Endodermal cell (in vitro differentiated cells): ENCODE measurements around the gene CHST14. TPM values are rescaled to one million over a fixed set of nuclear protein-coding genes. Genes with fewer than 3 reads are reported as not detected.
A peak's percentile ranks its signal among the peaks of the same experiment; 100 is the strongest.

ENCODE experiments used
- DNase-seq: peaks from one replicate; pipeline ENCODE4 v3.0.0-alpha.2; 2017
- H3K27ac ChIP-seq: 2 replicates; pipeline ENCODE4 v1.5.1; 2013; ENCODE audit warnings: mild to moderate bottlenecking, low read depth, low read length, moderate library complexity
- H3K27me3 ChIP-seq: 2 replicates; pipeline ENCODE4 v1.6.1; 2013; ENCODE audit warnings: mild to moderate bottlenecking, low read length, moderate library complexity; ENCODE audit not compliant: insufficient read depth, control insufficient read depth, poor library complexity, severe bottlenecking
- H3K36me3 ChIP-seq: 2 replicates; pipeline ENCODE4 v1.7.0; 2013; ENCODE audit warnings: mild to moderate bottlenecking, low read length, moderate library complexity; ENCODE audit not compliant: control insufficient read depth, insufficient read depth
- H3K4me1 ChIP-seq: one replicate; pipeline ENCODE4 v1.7.0; 2013; ENCODE audit warnings: low read length; ENCODE audit not compliant: control insufficient read depth, insufficient read depth
- H3K4me3 ChIP-seq: 2 replicates; pipeline ENCODE4 v1.5.1; 2013; ENCODE audit warnings: mild to moderate bottlenecking, low read length, moderate library complexity
- H3K9ac ChIP-seq: 2 replicates; pipeline ENCODE4 v1.6.1; 2013; ENCODE audit warnings: mild to moderate bottlenecking, low read length, moderate library complexity; ENCODE audit not compliant: poor library complexity, severe bottlenecking; ENCODE audit errors: extremely low read depth
- H3K9me3 ChIP-seq: 2 replicates; pipeline ENCODE4 v1.6.1; 2013; ENCODE audit warnings: mild to moderate bottlenecking, low read length, moderate library complexity; ENCODE audit not compliant: control insufficient read depth
- H3K27ac Mint-ChIP-seq: 2 replicates; pipeline ENCODE4 v1.8.0; 2020; ENCODE audit warnings: mixed read lengths
- H3K27me3 Mint-ChIP-seq: 2 replicates; pipeline ENCODE4 v1.8.0; 2021; ENCODE audit warnings: mild to moderate bottlenecking, mixed read lengths; ENCODE audit not compliant: insufficient read depth
- H3K36me3 Mint-ChIP-seq: 2 replicates; pipeline ENCODE4 v1.8.0; 2020; ENCODE audit warnings: low read depth, mixed read lengths
- H3K4me1 Mint-ChIP-seq: 2 replicates; pipeline ENCODE4 v1.8.0; 2020; ENCODE audit warnings: mixed read lengths
- H3K4me3 Mint-ChIP-seq: 2 replicates; pipeline ENCODE4 v1.8.0; 2020; ENCODE audit warnings: mild to moderate bottlenecking, moderate library complexity, mixed read lengths
- H3K9me3 Mint-ChIP-seq: 2 replicates; pipeline ENCODE4 v1.8.0; 2020; ENCODE audit warnings: mild to moderate bottlenecking, mixed read lengths
- CTCF ChIP-seq: fragments of 200-600 bp; sonication (generic); conservative IDR thresholded peaks from 2 replicates; pipeline ENCODE4 v1.5.0; 2021; ENCODE audit warnings: antibody characterized with exemption, mild to moderate bottlenecking
- WGBS, 2 experiments: methylation state at CpG; one replicate each; pipeline versions ENCODE4 v1.1.5 to v1.1.7; 2013; ENCODE audit warnings: missing lambda C conversion rate in 2 of 2, mixed read lengths in 1 of 2; ENCODE audit not compliant: insufficient coverage in 1 of 2, insufficient read length in 1 of 2; 5-methylcytosine and 5-hydroxymethylcytosine counted together
- total RNA-seq, 2 donors: library from RNA; stranded (reverse); fragmentation: NEBNext Ultra II Directional in 1 of 2; extraction: Animal tissue kit (Norgen Biotek cat#: 25700) in 1 of 2; gene quantifications; 2 replicates in 1 of 2; 3 replicates in 1 of 2; pipeline ENCODE4 v1.2.1, GENCODE V29; 2021

CHST14 gene
- total RNA-seq, 2 donors from 2014 or later = 33.7 to 43.0 TPM

DNA sequence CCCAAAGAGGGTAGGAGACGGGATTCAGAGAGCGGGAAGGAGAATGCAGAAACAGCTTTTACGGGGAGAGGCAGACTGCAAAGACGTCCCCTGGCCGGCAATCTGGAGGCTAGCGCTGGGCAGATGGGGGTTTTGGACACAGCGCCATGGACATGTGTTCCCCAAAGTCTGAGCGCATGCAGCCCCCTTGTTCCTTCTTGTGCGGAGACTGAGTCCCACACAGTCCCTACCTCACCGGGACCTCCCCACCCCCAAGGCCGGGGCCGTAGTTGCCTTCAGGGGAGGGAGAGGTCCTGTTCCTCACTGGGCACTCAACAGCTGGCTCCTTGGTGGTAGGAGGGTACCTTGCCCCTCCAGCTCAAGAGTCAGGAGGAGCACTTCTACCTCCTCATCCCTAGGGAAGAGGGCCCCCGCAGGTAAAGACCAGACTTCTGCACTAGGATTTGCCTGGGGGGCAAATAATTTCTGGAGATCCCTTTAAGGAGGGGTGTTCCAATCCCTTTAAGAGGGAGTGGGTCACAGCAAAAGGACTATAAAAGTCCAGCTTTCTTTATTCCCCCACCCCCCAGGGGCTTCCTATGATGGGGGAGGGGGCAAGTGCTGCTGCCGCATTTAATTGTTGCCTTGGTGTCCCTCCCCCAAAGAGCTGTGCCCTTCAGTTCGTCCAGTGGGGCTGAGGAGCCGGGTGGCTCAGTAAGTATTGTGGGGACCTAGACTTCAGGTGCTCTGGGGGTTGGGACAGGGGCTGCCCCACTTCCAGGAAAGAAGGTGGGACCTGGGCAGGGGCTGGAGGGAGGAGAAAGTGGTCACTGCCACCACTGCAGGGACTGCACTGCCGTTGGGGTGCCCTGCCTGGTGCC lies 33.7 kb upstream of the CHST14 start:
- no peaks in the 10 kb centered on the region for H3K9me3 ChIP-seq
- Mint-ChIP-seq H3K27ac (peak overlapping the region; percentile 17), H3K4me1 (peaks cover 32% of the 10 kb centered on the region), H3K4me3 (peak overlapping the region; percentile 85), H3K9me3 (no peaks in the 10 kb centered on the region), H3K27me3 (peaks cover 51% of the 10 kb centered on the region), H3K36me3 (no peaks in the 10 kb centered on the region)
- peak overlapping the region; percentile 11 for H3K9ac ChIP-seq
- WGBS, 2 experiments = 0 to 14% methylated on average over 1 to 17 of the region's 17 CpGs
- peaks cover 7% of the 10 kb centered on the region for H3K4me1 ChIP-seq
- H3K27ac ChIP-seq = no peak overlapping the region
- peak; percentile 69 for DNase-seq
- H3K4me3 ChIP-seq = peak overlapping the region; percentile 82
- peaks cover 61% of the 10 kb centered on the region for H3K27me3 ChIP-seq
- no peaks in the 10 kb centered on the region for H3K36me3 ChIP-seq
- TF ChIP-seq CTCF = no peak

DNA sequence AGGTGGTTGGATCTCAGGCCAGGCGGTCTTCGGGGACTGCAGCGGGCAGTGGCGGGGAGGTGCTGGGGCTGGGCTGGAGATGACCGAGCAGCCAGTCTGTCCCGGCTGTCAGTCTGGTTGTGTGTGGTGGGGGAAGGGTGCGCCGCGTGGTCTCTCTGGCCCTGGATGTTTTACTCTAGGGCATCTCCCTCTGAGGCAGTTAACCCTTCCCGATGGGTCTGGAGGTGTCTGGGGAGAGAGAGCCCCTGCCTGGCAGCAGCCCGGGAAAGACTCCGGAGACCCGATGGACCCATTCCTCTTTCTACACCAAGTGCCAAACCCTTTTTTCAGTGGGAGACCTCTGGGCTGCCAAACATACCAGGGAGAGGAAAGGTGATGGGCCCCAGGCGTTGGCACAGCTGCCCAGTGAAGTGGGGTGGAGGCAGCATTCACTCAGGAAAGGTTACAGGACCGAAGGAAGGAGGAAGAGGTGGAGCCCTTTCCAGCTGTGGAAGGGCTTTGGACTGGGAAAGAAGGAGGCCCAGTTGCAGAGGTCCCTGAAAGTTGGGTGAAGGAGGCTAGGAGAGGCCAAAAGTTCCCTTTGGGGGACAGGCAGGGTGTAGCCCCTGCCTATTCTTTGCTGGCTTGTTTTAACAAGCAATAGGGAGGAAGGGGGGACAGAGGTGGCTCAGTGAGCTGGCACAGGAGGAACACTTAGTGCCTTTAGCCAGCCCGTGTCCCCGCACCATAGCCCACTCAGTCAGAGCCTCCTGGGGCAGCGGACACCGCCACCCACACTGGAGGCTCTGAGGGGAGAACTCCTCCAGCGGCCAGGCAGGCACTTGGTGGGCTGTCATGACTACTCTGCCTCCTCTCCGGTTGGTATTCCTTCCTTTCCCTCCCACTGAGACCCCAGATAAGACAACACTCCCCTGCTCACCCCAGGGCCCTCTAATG lies 32.8 kb upstream of the CHST14 start:
- Mint-ChIP-seq H3K4me1 (peaks cover 40% of the 10 kb centered on the region), H3K27me3 (peaks cover 44% of the 10 kb centered on the region), H3K36me3 (no peaks in the 10 kb centered on the region), H3K4me3 (peak overlapping the region; percentile 85), H3K9me3 (no peaks in the 10 kb centered on the region), H3K27ac (peak overlapping the region; percentile 17)
- H3K4me3 ChIP-seq = peak overlapping the region; percentile 82
- no peak for TF ChIP-seq CTCF
- H3K9me3 ChIP-seq = no peaks in the 10 kb centered on the region
- peaks cover 10% of the 10 kb centered on the region for H3K4me1 ChIP-seq
- H3K27me3 ChIP-seq = peaks cover 55% of the 10 kb centered on the region
- H3K36me3 ChIP-seq = no peaks in the 10 kb centered on the region
- no peak overlapping the region for H3K27ac ChIP-seq
- H3K9ac ChIP-seq = no peak overlapping the region
- WGBS, 2 experiments = 39 to 53% methylated on average over 8 to 21 of the region's 21 CpGs
- DNase-seq = peak; percentile 72

- no peak overlapping the region for H3K27ac Mint-ChIP-seq
- no peak overlapping the region for H3K9ac ChIP-seq
- no peak overlapping the region for H3K4me3 ChIP-seq
- peaks cover 47% of the 10 kb centered on the region for H3K4me1 Mint-ChIP-seq
- 49% methylated on average over 12 of the region's 12 CpGs; no CpG with 5 or more reads in 1 of the 2 experiments for WGBS, 2 experiments
- peaks cover 37% of the 10 kb centered on the region for H3K27me3 Mint-ChIP-seq
- H3K27ac ChIP-seq = no peak overlapping the region
- peak overlapping the region; percentile 85 for H3K4me3 Mint-ChIP-seq
- peak; percentile 68 for DNase-seq
- peaks cover 48% of the 10 kb centered on the region for H3K27me3 ChIP-seq
- no peaks in the 10 kb centered on the region for H3K9me3 Mint-ChIP-seq
- H3K36me3 ChIP-seq = no peaks in the 10 kb centered on the region
- H3K9me3 ChIP-seq = no peaks in the 10 kb centered on the region
- TF ChIP-seq CTCF = no peak
- H3K36me3 Mint-ChIP-seq = no peaks in the 10 kb centered on the region
- H3K4me1 ChIP-seq = peaks cover 10% of the 10 kb centered on the region
Observed at GRCh38 chr15:40438712-40439111, 32.1 kb upstream of the CHST14 start.
